Measurements from ENCODE around the gene AKT1S1. TPM values are rescaled to one million over a fixed set of nuclear protein-coding genes. Genes with fewer than 3 reads are reported as not detected.

The AKT1S1 gene
- total RNA-seq, 1 donor from 2014 or later, result 38.6 TPM

GRCh38 chr19:49837425-49837824, 39.7 kb downstream of the AKT1S1 start:
- no peak for TF ChIP-seq CTCF (conservative IDR thresholded peaks at IDR 0.05)
- peak overlapping the region; percentile 35 for H3K27ac Mint-ChIP-seq (ENCODE audit: unreplicated experiment)

GRCh38 chr19:49837009-49837310, 40.2 kb downstream of the AKT1S1 start:
- peaks cover 23% of the 10 kb centered on the region for H3K36me3 Mint-ChIP-seq (ENCODE audit: low read depth)
- H3K27ac Mint-ChIP-seq (ENCODE audit: unreplicated experiment), result peak overlapping the region; percentile 35

More at GRCh38 chr19:49837425-49837824, 39.7 kb downstream of the AKT1S1 start:
- Mint-ChIP-seq H3K36me3 (ENCODE audit: low read depth) (peaks cover 23% of the 10 kb centered on the region), H3K9me3 (no peaks in the 10 kb centered on the region), H3K27me3 (ENCODE audit: low read depth) (no peaks in the 10 kb centered on the region), H3K4me1 (peaks cover 5% of the 10 kb centered on the region), H3K4me3 (no peak overlapping the region)
- no peak for DNase-seq (ENCODE audit: low read depth, low spot score)

GRCh38 chr19:49836176-49837008, 40.8 kb downstream of the AKT1S1 start:
- Mint-ChIP-seq H3K9me3 (no peaks in the 10 kb centered on the region), H3K27me3 (ENCODE audit: low read depth) (no peaks in the 10 kb centered on the region), H3K36me3 (ENCODE audit: low read depth) (peaks cover 23% of the 10 kb centered on the region), H3K4me1 (peaks cover 5% of the 10 kb centered on the region), H3K27ac (ENCODE audit: unreplicated experiment) (no peak overlapping the region), H3K4me3 (no peak overlapping the region)
- no peak for TF ChIP-seq CTCF (conservative IDR thresholded peaks at IDR 0.05)
- DNase-seq (ENCODE audit: low read depth, low spot score), result no peak

More at GRCh38 chr19:49837009-49837310, 40.2 kb downstream of the AKT1S1 start:
- Mint-ChIP-seq H3K4me1 (peaks cover 5% of the 10 kb centered on the region), H3K9me3 (no peaks in the 10 kb centered on the region), H3K4me3 (no peak overlapping the region), H3K27me3 (ENCODE audit: low read depth) (no peaks in the 10 kb centered on the region)
- no peak for DNase-seq (ENCODE audit: low read depth, low spot score)
- no peak for TF ChIP-seq CTCF (conservative IDR thresholded peaks at IDR 0.05)

- Mint-ChIP-seq H3K27me3 (ENCODE audit: low read depth) (no peaks in the 10 kb centered on the region), H3K36me3 (ENCODE audit: low read depth) (peaks cover 23% of the 10 kb centered on the region), H3K9me3 (no peaks in the 10 kb centered on the region), H3K4me3 (no peak overlapping the region), H3K4me1 (peaks cover 4% of the 10 kb centered on the region), H3K27ac (ENCODE audit: unreplicated experiment) (no peak overlapping the region)
- TF ChIP-seq CTCF (conservative IDR thresholded peaks at IDR 0.05), result no peak
- no peak for DNase-seq (ENCODE audit: low read depth, low spot score)
Measured at GRCh38 chr19:49835562-49835961, 41.6 kb downstream of the AKT1S1 start.

- H3K9me3 Mint-ChIP-seq, result no peaks in the 10 kb centered on the region
- H3K27ac Mint-ChIP-seq (ENCODE audit: unreplicated experiment), result no peak overlapping the region
- H3K27me3 Mint-ChIP-seq (ENCODE audit: low read depth), result no peaks in the 10 kb centered on the region
- no peak for DNase-seq (ENCODE audit: low read depth, low spot score)
- no peak for TF ChIP-seq CTCF (conservative IDR thresholded peaks at IDR 0.05)
- H3K4me3 Mint-ChIP-seq, result no peak overlapping the region
- H3K4me1 Mint-ChIP-seq, result no peaks in the 10 kb centered on the region
- peaks cover 17% of the 10 kb centered on the region for H3K36me3 Mint-ChIP-seq (ENCODE audit: low read depth)
Measured at GRCh38 chr19:49833599-49833998, 43.6 kb downstream of the AKT1S1 start.
